SHP77 (cell line): Measurements from ENCODE around the gene PNPLA5.
A peak's percentile ranks its signal among the peaks of the same experiment; 100 is the strongest.

ENCODE experiments used
- DNase-seq, 2 experiments: peaks; one replicate each; lab custom pipeline; 2025; lab: John Stamatoyannopoulos, UW

PNPLA5 gene

DNA sequence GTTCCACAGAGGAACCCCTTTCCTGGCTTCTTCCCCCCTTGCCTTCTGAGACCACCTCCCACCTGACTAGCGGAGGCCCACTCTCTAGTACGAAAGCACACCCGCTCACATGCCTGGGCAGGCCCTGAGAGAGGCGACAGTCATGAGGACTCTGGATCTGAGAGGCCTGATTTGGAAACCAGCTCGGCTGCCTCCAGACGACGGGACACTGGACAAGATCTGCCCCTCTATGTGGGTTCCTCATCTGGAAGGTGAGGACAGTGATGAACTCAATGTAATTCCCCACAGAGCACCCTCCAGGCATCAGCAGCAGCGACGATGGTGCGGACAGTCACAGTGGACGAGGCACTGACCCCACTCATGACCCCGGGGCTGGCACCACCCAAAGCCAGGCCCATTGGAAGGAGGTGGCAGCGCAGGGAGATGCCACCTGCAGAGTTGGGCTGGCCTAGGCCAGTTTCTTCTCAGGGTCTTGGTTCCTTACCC is 37.0 kb downstream of the PNPLA5 start:
- DNase-seq: no peak

DNA sequence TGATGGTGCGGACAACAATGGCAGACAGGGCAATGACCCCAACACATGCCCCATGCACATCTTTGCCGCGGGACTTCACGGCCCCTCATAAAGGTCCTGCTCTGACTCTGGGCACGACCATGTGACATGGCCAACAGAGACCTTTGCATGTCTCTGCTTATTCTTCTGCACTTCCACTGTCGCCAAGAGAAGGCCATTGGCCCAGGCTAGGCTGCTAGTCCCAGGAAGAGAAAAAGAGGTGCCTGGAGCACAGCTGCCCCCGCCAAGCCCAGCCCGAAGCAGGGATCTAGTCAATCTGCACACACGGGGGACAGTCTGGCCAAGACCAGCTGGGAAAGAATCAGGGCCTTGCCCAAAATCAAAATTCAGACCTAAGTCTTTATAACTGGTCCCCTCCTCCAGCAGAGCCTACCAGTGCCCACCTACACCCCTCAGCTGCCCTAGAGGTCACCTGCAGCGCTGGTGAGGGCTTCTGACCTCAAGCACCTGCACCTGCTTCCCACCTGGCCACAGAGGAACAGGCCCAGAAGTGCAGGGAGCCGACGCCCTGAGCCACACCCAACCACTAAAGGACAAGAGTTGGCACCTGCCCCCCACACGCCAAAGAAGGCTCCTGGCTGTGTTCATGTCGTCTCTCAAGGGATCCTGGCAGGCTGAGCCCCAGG is 37.6 kb downstream of the PNPLA5 start:
- DNase-seq: no peak

DNA sequence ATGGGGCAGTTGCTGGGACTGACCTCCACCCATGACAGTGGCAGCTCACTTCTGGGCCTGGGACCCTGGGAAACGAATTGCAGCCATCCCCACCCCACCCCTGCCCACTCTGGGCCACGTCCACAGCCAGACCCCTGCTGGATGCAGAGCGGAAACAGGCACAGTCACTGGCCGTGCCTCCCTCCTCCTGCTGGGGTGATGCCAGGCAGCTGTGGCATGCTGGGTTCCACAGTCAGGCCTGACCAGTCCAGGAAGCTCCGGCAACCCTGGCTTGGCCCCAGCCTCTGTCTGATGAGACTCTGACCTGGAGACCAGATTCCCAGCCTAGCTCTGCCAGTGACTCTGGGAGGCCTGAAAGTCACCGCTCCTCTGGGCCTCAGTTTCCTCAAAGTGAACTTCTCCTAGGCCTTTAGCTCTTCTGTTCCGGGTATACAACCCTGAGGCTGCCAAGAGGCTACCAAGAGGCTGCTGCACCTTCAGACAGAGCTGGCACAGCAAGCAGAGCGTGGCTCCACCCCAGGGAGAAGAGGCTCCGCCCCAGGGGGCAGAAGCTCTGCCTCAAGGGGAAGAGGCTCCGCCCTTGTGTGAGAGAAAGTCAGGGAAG is 38.4 kb downstream of the PNPLA5 start:
- no peak for DNase-seq

DNA sequence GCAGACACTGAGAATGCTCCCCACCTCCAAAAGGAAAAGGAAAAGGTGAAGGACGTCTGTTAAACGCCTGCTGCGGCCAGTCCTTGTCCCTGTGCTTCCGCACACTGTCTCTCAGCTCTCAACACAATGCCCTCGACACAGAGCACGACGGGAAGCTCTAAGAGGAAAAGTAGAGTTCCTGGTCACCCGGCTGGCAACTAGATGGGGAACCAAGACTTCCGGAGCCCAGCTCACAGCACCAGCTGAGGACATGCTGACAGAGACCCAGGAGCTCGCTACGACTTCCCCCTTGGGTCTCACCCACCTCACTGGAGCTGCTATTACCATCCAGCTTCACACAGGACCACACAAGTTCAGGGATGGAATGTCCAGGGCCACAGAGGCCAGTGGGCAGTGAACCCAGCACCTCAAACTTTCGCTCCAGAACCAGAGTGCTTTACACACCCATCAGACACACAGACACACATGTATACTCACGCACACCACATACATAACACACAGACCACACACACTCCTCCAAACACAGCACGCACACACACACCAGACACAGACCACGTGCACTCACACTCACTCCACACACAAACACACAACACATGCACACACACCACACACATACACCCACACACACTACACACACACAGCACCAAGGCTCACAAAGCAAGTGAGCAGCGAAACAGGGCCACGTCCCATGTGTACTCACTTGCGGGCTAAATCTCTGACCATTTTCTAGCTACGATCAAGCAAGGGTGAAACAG is 39.1 kb downstream of the PNPLA5 start:
- no peak for DNase-seq

DNA sequence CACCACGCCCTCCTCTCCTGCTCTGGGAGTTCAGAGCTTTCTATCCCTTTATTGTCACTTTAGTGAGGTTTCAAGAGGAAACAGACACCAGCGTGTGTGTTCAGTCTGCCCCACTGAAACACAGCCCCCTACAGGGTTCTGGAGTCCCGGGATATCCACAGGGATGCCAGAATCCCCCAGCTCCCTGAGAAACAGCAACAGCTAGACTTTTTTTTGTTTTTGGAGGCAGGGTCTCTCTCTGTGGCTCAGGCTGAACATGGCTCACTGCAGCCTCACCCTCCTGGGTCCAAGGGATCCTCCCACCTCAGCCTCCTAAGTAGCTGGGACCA is 39.9 kb downstream of the PNPLA5 start:
- no peak for DNase-seq

DNA sequence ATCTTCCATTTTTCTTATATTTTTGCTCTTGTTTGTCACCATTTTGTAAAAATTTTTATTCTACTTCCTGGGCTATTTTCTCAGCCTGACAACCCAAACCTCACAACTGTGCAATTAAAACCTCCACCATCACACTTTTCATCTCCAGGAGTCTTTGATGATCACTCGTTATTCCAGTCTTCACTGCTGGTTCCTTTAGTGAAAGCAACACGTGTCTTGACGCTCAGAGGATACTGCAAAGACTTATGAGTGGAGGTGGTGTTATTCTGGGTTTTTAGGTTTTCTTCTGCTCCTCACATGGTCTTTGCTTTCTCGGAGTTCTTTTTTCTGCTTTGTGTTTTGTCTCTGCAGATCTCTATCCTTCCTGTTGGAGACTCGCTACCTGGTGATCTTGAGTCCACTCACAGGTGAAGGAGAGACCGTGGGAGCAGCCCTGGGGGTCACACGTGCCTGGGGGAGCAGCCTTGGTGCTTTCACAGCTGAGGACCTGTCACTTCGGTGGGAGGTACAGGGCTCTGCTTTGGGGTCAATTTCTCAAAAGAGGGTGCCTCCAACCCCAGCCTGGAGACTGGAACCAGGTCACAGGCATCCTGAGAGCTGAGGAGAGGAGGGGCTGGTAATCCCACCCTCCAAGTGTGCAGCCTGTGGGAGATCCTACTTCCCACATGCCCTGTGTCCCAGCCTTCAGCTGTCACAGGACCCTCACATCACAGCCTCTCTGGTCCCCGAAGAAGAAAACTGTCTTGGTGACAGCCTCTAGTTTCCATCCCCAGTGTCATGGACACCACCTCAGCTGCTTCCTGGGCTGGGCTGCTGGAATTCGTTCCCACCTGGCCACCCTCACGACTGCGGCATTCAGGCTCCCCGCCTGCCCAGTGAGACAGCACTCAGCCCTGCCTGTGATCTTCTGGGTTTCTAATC is 40.5 kb downstream of the PNPLA5 start:
- DNase-seq: no peak

DNA sequence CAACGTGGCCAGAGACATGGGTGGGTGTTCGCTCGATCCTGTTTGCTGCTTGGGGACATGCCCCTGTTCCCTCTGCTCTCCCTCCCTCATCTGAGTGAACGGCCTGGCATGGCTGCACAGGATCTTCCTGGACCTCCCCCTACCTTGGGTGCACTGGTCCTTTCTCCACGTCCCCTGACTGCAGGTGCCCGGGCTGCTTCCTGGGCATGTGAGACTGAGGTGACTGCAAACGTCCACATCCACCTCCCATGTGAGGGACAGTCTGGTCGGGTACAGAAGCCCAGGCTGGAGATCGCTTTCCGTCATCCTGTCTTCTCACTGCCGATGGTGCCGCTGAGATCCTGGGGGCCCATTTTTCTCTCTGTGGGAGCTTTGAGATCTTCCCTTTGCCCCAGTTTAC is 41.3 kb downstream of the PNPLA5 start:
- no peak for DNase-seq

DNA sequence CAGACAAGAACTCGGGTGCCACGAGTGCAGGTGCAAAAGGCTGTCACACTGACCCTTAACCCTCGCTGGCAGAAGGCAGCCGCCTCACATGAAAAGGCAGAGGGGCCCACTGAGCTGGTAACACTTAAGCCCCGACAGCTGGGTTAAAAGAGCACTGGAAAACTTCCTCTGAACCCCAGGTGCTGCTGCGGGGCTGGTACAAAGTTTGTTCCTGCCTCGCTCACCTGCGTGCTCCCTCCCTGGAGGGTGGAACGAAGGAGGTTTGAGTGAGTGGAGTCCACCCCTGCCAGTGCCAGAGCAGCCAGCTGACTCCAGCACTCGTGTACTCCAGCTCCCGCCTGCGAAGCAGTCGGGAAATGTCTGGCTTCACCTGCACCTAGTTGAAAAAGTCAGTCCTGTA is 42.1 kb downstream of the PNPLA5 start:
- no peak for DNase-seq

DNA sequence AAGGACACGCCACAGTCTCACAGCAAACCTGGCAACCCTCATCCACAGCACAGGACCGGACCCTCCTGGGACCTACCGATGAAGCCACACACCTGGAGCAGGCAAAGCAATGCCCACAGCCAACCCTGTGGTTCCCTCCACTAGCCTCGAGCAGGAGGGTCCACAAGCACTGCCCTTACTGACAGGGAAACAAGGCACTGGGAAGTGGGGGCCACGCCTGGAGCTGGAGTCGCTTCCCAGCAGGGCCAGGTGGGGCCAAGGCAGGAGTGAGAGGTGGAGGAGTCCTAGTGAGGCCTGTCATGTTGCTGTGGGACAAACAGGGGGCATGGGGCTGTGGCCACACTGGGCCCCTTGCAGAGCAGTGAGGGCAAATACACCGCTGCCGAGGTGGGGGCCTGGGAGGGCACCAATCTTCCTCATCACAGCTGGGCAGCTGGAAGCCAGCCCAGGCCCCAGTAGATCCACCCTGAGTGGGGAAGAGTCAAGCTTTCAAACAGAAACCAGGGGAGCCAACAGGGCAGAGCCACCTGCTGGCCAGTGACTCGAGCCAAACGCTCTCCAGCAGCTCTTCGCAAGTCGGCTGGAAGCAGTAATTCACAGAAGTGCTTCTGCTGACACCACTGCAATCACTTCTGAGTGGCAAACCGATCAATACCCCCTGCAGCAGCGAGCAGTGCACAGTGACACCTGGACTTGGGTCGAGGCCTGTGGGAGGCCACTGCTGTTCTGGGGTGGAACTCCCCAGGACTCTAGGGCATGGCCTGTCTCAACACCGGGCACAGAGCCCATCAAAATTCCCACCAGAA is 43.2 kb downstream of the PNPLA5 start:
- DNase-seq: peak; percentile 60 to 79

DNA sequence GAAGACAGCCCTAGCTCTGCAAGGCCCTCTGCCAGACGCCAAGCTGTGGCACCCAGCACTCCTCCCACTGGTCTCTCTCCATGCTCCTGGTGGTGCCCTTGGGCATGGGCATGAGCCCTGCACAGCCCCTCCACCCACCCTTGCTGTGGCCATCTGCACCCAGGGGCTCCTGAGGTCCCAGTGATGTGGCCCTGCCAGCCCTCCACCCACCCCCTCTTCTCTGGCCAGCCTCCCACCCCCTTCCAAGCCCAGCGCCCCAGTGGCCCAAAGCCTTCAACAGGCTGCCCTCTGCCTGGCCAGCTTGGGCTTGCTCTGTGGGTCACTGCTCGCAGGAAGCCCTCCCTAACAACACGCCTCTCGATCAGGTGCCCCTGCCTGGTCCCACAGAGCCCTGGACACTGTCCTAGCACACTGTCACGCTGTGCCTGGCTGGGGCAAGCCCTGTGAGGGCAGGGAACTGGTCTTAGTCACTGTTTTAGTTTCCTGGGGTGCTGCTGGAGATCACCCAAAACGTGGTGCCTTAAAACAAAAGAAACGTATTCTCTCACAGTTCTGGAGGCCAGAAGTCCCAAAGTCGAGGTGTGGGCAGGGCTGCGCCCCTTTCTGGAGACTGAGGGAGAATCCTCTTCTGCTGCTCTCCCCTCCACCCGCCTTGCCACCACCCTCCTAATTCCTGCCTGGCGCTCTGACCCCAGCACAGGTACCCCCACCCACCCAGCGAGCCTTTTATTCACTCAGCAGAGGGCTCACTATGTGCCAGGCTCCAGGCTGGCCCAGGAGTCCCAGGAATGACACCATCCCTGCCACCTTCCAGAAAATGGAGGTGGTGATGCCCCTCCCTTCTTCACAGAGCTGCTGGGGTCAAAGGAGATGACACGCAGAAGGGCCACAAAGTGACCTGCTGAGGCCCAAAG is 44.2 kb downstream of the PNPLA5 start:
- no peak for DNase-seq

DNA sequence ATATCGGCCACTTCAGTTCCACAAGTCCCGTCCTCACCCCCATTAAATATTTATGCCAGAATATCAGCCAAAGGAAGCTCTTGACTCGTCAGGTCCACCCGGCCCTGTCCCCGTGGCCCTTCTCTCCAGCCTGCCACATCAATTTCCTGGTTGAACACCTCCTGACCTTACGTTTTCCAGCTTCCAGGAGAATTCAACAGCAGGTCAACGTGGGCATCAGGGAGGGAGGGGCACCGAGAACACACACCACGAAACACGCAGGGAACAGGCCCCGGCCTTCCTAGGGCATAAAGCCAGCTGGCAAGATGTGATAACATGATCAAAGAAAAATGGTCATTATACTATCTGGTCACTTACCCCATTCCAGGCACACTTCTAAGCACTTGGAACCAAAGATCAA is 44.8 kb downstream of the PNPLA5 start:
- DNase-seq: no peak

DNA sequence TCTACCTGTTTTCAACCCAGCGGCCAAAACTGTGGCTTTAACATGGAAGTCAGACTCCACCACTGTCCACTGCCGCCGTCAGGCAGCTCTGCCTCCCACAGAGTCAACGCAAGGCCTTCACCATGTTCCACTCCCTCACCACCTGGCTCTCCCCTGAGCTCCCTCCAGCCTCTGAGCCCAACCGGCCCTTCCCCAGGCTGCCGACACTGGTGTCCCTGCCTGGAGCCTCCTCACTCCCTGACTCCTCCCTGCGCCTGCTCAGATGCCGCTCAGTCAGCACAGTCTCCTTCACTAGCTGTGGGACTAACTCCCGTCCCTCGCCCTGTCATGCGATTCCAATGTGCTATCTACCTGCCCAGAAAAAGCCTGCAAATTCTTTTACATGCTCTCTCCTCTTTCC is 45.8 kb downstream of the PNPLA5 start:
- DNase-seq: no peak

DNA sequence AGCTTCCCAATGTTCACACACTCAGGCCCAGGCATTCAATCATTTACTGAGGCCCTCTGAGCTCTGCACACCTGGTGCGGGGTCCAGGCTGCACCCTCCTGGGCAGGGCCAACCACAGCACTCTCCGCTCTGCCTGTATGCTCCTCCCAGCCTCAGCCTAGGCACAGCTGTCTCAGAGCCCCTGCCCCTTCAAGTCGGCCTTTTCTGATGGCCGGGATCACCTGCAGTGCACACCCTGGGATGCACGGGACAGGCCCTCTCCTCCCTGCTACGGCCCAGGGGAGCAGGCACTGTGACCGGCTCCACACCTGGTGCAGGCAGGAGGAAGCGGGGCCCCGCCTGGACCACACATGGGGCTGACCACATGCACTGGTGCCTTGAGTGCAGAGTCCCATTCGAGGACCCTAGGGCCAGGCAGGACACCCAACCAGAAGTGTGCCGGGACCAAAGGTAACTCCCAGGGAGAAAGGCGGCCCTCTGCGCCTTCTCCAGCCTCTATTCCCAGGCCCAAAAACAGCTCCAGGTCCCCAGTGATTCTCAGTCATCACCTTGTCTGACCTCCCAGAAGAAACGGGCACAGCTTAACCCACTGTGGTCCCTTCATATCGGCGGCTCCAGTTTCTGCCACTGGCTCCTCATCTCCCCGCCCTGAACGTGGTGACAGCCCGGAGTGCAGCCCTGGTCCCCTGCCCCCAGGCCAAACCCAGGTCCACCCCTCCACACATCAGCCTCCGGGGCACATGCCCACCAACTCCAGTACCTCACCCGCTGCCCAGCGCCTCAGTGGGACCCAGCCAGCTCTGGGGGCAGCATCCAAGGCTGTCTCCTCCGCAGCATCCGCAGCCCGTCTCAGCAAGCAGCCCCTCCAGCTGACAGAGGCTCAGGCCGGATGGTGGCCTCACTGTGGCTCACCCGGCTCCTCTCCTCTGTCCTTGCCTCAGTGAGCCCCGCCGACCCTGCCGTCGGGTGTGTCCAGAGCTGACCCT is 47.0 kb downstream of the PNPLA5 start:
- DNase-seq: no peak

DNA sequence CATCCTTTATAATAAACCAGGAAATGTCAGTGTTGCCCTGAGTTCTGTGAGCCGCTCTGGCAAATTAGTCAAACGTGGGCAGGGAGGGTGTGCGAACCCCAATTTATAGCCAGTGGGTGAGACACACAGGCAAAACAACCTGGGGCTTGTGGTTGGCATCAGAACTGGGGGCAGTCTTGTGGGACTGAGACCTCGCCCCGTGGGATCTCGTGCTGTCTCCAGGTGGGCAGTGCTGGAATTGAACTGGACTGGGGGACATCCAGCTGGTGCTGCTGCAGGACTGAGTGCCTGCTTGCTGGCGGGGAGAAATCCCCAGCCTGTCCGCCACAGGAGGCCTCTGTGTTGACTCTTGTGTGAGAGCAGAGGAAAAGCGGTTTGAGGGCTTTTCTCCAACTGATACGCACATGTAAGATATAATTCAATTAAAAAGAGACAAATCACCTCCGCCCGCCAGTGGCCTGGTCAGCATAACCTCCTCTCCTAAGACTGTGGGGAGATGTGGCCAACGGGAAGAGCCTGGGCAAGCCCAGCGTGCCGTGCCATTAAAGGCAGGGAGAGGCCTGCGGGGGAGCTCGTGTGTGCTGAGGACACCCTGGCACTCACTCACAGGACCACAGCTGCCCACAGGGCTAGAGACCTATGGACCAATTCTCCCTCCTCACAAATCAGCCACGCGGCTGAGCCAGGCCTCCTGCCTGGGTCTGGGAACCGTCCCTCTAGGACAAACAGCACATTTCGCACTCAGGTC is 47.9 kb downstream of the PNPLA5 start:
- DNase-seq: no peak

DNA sequence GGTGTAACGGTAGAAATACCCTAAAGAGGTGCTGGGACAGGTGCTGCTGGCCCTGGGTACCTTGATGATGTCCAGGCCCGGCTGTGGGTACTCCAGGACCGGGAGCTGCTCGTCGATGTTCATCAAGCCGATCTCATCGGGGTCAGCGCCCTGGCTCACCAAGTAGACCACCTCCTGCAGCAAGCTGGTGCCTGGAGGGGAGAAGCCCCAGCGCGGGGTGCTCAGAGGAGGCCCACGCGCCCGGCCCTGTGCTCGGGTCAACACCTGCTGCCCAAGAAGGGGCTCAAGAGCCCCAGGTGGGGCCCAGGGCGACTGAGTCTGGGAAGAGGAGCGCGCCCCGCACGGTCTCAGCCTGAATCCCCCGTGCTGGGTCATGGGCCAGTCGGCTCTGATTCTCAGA is 50.1 kb downstream of the PNPLA5 start:
- DNase-seq: no peak

DNA sequence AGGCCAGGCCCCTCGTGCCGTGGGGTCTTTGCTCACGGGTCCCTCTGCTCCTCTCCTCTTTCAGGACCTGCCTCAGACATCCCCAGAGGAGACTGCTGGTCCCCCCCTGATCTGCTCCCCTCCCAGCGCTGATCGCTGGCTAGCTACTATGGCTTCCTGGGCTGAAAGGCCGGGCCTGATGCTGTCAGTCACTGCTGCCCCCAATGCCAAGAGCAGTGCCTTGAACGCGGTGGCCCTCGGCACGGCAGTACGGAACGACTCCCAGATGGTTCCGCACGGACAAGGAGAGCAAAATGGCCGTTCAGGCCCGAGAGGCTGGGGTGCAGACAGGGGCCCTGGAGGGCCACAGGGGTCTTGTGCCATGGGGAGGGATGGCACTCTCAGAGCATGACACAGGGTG is 51.0 kb downstream of the PNPLA5 start:
- no peak for DNase-seq

DNA sequence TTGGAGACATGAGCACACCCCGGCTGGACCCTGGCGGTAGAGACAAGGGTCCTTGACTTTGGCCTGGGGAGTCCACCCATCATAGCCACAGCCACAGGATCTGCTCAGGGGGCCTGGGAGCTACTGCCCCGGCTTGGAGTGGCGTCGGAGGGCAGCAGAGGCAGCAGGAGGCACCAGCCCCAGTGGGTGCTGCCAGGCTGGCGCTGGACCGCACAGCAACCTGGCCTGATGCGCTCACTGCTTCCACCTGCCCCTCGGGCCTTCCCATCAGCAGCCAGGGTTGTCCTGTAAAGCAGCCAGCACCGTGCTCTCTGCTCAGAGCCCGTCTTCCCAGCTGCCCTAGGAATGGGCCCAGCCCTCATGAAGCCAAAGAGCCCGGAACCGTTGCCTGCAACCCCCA is 51.4 kb downstream of the PNPLA5 start:
- DNase-seq: no peak

DNA sequence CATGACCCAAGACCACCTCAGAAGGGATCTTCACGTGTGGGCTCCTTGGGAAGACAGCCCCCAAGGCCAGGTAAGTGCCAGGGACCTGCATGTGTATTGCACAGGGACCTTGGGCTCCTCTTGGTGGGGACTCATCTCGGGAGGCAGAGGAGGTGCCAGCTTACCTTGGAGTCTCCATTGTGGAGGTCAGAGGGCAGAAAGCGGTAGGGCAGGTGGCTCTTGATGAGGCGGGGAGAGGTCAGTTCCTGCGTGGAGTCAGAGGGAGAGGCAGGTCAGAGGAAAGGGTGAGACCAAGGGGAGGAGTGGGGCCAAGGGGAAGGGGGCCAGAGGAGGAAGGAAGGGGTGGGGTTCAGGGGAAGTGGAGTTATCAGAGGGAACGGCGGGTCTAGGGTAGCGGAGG is 52.0 kb downstream of the PNPLA5 start:
- no peak for DNase-seq
